Type B pancreatic cell (in vitro differentiated cells): ENCODE measurements around the gene REEP6. TPM values are rescaled to one million over a fixed set of nuclear protein-coding genes. Genes with fewer than 3 reads are reported as not detected.
A peak's percentile ranks its signal among the peaks of the same experiment; 100 is the strongest.
"Not testable (repeated sequence)": the region's sequence is repeated elsewhere in the genome, so short reads cannot be mapped to it uniquely, and the experiment has no call there.

Experiments
- DNase-seq: peaks from one replicate; pipeline ENCODE4 v3.0.0; 2021; ENCODE audit warnings: mixed read lengths; ENCODE audit not compliant: unreplicated experiment; ENCODE audit errors: extremely low spot score
- H3K27ac Mint-ChIP-seq: 2 replicates; pipeline ENCODE4 v1.8.0; 2021; ENCODE audit warnings: mild to moderate bottlenecking, mixed read lengths
- H3K27me3 Mint-ChIP-seq: 2 replicates; pipeline ENCODE4 v1.8.0; 2021; ENCODE audit warnings: mixed read lengths
- H3K36me3 Mint-ChIP-seq: 2 replicates; pipeline ENCODE4 v1.8.0; 2021; ENCODE audit warnings: mixed read lengths
- H3K4me1 Mint-ChIP-seq: one replicate; pipeline ENCODE4 v1.8.0; 2021; ENCODE audit warnings: mixed read lengths; ENCODE audit not compliant: unreplicated experiment
- H3K4me3 Mint-ChIP-seq: 2 replicates; pipeline ENCODE4 v1.8.0; 2021; ENCODE audit warnings: mild to moderate bottlenecking, mixed read lengths
- H3K9me3 Mint-ChIP-seq: 2 replicates; pipeline ENCODE4 v1.8.0; 2021; ENCODE audit warnings: mixed read lengths
- total RNA-seq: library from RNA; stranded (reverse); gene quantifications from 2 replicates; pipeline ENCODE4 v1.2.1, GENCODE V29; 2021; ENCODE audit warnings: low replicate concordance
- TF ChIP-seq, protein P1 (sequence below): fragments of 200-600 bp; sonication (generic); conservative IDR thresholded peaks from 2 replicates; pipeline ENCODE4 v1.5.0; 2021; ENCODE audit warnings: antibody characterized with exemption, mild to moderate bottlenecking

Gene REEP6
- total RNA-seq, 1 donor from 2014 or later, result 17.3 TPM

DNA sequence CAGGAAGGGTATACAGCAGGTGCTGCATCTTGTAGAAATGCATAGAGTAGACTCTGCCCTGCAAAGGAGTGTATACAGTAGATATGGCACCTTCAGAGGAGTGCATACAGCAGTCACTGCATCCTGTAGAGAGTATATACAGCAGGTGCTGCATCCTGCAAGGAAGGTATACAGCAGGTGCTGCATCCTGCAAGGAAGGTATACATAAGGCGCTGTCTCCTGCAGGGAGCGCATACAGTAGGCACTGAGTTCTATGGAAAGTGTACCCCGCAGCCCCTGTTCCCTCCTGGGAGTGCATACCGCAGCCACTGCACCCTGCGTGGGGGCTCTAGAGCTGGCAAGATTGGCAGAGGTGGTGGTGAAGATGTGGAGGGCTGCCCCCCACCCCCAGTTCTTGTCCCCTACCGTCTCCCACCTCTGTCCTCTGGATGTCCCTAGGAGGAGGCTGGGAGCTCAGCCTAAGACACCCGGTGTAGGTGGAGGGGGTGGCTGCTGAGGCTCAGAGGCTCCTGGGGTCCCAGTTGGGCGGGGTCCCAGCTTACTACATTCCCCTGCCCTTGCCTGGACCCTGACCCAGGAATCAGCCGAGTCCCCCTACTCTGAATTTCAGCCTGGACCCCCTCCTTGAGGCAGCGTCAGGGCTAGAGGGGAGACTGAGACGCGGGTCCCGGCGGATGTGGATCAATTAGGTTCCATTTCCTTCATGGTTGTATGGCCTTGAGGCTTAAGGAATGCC, 24.2 kb downstream of the REEP6 start:
- Mint-ChIP-seq H3K36me3 (no peaks in the 10 kb centered on the region), H3K27me3 (peaks cover 57% of the 10 kb centered on the region), H3K27ac (no peak overlapping the region), H3K9me3 (peaks cover 4% of the 10 kb centered on the region), H3K4me1 (no peaks in the 10 kb centered on the region), H3K4me3 (no peak overlapping the region)
- DNase-seq, result no peak
- TF ChIP-seq, protein P1, sequence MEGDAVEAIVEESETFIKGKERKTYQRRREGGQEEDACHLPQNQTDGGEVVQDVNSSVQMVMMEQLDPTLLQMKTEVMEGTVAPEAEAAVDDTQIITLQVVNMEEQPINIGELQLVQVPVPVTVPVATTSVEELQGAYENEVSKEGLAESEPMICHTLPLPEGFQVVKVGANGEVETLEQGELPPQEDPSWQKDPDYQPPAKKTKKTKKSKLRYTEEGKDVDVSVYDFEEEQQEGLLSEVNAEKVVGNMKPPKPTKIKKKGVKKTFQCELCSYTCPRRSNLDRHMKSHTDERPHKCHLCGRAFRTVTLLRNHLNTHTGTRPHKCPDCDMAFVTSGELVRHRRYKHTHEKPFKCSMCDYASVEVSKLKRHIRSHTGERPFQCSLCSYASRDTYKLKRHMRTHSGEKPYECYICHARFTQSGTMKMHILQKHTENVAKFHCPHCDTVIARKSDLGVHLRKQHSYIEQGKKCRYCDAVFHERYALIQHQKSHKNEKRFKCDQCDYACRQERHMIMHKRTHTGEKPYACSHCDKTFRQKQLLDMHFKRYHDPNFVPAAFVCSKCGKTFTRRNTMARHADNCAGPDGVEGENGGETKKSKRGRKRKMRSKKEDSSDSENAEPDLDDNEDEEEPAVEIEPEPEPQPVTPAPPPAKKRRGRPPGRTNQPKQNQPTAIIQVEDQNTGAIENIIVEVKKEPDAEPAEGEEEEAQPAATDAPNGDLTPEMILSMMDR, result no peak

DNA sequence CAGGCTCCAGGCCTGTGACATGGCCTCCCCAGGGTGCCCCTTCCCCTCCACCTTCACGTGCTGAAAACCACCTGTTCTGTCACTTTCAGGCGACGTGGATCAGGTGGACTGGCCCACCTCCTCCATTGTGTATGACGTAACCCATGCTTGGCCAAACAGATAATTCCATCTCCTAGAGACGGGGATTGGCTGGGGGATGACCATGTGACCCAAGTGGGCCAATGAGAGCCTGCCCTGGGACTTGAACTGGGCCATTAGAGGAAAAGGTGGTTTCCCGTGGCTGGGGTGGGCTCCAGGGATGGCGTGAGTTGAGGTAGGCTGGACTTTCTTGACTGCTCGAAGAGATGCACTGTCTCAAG, 25.4 kb downstream of the REEP6 start:
- no peaks in the 10 kb centered on the region for H3K36me3 Mint-ChIP-seq
- peaks cover 51% of the 10 kb centered on the region for H3K27me3 Mint-ChIP-seq
- H3K9me3 Mint-ChIP-seq, result peaks cover 4% of the 10 kb centered on the region
- H3K4me3 Mint-ChIP-seq, result peak overlapping the region; percentile 58
- H3K4me1 Mint-ChIP-seq, result no peaks in the 10 kb centered on the region
- H3K27ac Mint-ChIP-seq, result peak overlapping the region; percentile 20
- DNase-seq, result no peak
- TF ChIP-seq, protein P1, result no peak

DNA sequence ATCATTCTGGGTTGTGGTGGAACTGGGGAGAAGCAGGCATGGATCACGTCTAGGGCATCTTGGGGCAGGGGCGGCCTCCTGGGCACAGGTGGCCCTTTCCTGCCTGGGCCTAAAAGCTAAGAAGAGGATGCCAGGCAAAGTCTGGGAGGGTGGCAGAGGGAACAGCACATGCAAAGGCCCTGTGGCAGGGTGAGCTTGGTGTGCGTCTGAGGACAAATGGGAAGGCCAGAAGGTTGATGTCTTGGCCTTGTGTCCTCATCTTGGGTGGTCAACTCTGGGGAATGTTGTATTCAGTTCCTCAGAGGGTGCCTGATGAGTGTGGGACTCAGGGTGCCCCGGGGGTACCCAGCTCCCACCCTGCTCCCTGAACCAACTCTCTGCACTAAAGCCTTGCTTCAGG, 27.5 kb downstream of the REEP6 start:
- H3K4me3 Mint-ChIP-seq, result no peak overlapping the region
- H3K9me3 Mint-ChIP-seq, result peaks cover 4% of the 10 kb centered on the region
- peaks cover 66% of the 10 kb centered on the region for H3K27me3 Mint-ChIP-seq
- DNase-seq, result no peak
- H3K36me3 Mint-ChIP-seq, result no peaks in the 10 kb centered on the region
- TF ChIP-seq, protein P1, result no peak
- H3K4me1 Mint-ChIP-seq, result no peaks in the 10 kb centered on the region
- no peak overlapping the region for H3K27ac Mint-ChIP-seq

DNA sequence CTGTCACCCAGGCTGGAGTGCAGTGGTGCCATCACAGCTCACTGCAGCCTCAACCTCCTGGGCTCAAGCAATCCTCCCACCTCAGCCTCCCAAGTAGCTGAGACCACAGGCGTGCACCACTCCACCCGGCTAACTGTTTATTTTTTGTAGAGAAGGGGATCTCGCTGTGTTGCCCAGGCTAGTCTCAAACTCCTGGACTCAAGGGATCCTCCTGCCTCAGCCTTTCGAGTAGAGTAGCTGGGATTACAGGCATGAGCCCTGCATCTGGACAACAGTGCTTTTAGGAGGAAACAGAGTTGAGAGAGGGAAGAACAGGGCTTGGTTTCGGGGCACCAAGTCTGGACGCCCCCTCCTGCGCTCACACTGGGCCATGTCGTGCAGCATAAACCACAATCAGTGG, 28.8 kb downstream of the REEP6 start:
- H3K36me3 Mint-ChIP-seq, H3K4me1 Mint-ChIP-seq, H3K9me3 Mint-ChIP-seq, DNase-seq, H3K27ac Mint-ChIP-seq, H3K4me3 Mint-ChIP-seq: not testable (repeated sequence)
- H3K27me3 Mint-ChIP-seq, result peaks cover 65% of the 10 kb centered on the region

DNA sequence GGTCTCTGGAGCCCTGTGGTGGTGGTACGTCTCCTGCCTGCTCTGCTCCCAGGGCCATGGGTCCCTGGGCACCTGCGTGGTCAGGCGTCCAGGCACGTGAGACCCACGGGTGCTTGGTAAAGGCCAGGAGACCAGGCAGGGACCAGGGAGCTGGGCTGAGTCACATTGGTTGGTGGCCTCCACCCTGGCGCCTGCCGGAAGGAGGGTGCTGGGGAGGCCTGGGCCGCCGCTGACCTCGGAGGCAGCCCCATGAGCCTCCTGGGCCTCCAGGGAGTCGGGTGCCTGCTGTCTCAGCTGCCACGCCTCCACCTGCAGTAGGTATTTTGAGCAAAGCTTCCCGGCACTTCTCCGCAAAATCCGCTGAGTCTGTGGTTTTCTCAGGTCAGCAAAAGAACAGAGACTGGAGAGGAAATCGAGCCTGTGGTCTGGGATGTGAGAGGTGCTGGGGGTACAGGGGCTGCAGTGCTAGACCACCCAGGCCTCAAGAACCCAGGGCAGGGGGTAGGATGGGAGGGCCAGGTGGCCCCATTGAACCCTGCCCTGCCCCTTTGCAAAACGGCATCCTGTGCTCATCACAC, 29.3 kb downstream of the REEP6 start:
- Mint-ChIP-seq H3K36me3 (no peaks in the 10 kb centered on the region), H3K4me1 (no peaks in the 10 kb centered on the region), H3K27ac (no peak overlapping the region), H3K27me3 (peaks cover 66% of the 10 kb centered on the region), H3K4me3 (no peak overlapping the region), H3K9me3 (peaks cover 4% of the 10 kb centered on the region)
- TF ChIP-seq, protein P1, result no peak
- no peak for DNase-seq

DNA sequence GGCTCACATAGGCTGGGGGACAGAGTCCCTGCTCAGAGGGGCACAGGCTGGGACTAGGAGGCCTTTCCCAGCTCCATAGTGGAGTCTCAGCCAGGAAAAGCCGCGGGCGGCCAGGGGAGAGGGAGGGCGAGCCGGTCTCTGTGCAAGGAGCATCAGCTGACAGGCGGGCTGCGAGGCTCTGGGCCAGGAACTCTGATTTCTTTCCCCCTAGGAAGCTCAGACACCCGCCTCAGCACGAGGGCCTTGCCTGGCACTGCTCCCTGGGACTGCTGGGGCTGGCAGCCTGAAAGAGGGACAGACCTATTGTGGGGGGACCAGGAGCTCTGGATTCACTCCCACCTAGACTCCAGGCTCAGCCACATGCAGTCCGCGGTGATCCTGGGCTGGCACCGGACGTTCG, 30.7 kb downstream of the REEP6 start:
- no peak overlapping the region for H3K27ac Mint-ChIP-seq
- H3K36me3 Mint-ChIP-seq, result no peaks in the 10 kb centered on the region
- TF ChIP-seq, protein P1, result no peak
- H3K4me1 Mint-ChIP-seq, result no peaks in the 10 kb centered on the region
- DNase-seq, result no peak
- no peak overlapping the region for H3K4me3 Mint-ChIP-seq
- H3K27me3 Mint-ChIP-seq, result peaks cover 67% of the 10 kb centered on the region
- H3K9me3 Mint-ChIP-seq, result no peaks in the 10 kb centered on the region
